Measurements from ENCODE around the gene LSG1. TPM values are rescaled to one million over a fixed set of nuclear protein-coding genes. Genes with fewer than 3 reads are reported as not detected.

The LSG1 gene
- total RNA-seq, 1 donor from 2014 or later: 45.5 TPM

DNA sequence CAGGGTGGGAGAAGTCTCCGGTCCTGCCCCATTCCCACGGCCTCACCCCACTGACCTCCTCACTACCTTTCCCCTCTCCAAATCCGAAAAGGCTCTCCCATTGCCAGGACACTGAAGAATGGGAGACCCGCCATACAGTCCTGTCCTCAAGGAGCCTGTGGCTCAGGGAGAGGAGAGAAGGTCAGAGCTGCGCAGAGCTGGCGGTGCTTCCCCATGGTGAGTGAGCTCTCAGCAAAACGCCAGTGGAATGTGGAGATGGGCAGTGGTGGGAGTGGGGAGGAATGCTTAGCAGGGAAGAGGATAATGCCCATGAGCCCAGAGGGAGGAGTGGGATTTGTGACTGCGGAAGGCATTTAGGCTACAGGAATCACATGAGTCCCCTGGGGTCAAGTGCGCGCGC, 33.8 kb upstream of the LSG1 start:
- Mint-ChIP-seq H3K9me3 (no peaks in the 10 kb centered on the region), H3K27me3 (ENCODE audit: low read depth) (peaks cover 3% of the 10 kb centered on the region), H3K27ac (ENCODE audit: unreplicated experiment) (peak overlapping the region; percentile 95), H3K4me3 (no peak overlapping the region), H3K4me1 (peaks cover 9% of the 10 kb centered on the region), H3K36me3 (ENCODE audit: low read depth) (no peaks in the 10 kb centered on the region)
- no peak for DNase-seq (ENCODE audit: low read depth, low spot score)
- TF ChIP-seq, protein P1, sequence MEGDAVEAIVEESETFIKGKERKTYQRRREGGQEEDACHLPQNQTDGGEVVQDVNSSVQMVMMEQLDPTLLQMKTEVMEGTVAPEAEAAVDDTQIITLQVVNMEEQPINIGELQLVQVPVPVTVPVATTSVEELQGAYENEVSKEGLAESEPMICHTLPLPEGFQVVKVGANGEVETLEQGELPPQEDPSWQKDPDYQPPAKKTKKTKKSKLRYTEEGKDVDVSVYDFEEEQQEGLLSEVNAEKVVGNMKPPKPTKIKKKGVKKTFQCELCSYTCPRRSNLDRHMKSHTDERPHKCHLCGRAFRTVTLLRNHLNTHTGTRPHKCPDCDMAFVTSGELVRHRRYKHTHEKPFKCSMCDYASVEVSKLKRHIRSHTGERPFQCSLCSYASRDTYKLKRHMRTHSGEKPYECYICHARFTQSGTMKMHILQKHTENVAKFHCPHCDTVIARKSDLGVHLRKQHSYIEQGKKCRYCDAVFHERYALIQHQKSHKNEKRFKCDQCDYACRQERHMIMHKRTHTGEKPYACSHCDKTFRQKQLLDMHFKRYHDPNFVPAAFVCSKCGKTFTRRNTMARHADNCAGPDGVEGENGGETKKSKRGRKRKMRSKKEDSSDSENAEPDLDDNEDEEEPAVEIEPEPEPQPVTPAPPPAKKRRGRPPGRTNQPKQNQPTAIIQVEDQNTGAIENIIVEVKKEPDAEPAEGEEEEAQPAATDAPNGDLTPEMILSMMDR (conservative IDR thresholded peaks at IDR 0.05): no peak

DNA sequence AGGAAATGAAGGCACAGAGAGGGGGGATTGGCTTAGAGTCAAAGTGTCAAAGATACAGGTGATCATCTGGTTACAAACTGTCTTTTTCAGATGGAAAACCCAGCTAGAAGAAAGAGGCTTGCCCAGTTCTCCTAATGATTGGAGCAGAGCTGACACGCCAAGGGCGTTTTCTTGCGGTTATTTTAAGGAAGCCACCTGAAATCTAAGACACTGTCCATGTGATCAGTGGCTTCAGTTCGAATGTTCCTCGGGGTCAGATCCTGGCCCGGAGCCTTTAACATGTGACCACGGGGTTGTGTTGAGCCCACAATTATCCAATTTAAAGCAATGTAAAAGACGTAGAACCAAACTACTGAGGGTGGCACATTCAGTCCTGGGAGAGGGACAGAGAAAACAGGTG, 33.2 kb upstream of the LSG1 start:
- Mint-ChIP-seq H3K27me3 (ENCODE audit: low read depth) (peaks cover 3% of the 10 kb centered on the region), H3K27ac (ENCODE audit: unreplicated experiment) (no peak overlapping the region), H3K4me1 (peaks cover 9% of the 10 kb centered on the region), H3K36me3 (ENCODE audit: low read depth) (no peaks in the 10 kb centered on the region), H3K9me3 (no peaks in the 10 kb centered on the region), H3K4me3 (no peak overlapping the region)
- TF ChIP-seq, protein P1 (conservative IDR thresholded peaks at IDR 0.05): no peak
- no peak for DNase-seq (ENCODE audit: low read depth, low spot score)

DNA sequence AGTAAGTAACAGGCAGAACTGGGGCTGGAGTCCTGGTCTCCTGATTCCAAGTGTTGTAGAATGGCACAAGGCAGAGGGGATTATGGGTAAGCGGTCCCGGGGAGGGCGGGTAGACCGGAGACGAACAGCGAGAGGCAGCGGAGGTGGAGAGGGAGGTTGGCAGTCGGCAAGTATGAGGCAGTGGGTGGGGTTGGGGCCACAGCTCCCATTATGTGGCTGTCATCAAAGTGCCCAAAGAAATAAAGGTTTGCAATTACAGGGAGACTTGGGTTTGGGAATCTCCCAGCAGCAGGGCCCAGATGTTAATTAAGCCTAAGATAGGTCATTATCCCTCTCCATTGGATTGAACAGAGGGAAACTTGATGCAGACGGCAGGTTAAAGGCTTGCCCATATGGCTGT, 30.6 kb upstream of the LSG1 start:
- Mint-ChIP-seq H3K36me3 (ENCODE audit: low read depth) (no peaks in the 10 kb centered on the region), H3K4me3 (no peak overlapping the region), H3K4me1 (peaks cover 9% of the 10 kb centered on the region), H3K27ac (ENCODE audit: unreplicated experiment) (no peak overlapping the region), H3K27me3 (ENCODE audit: low read depth) (peaks cover 3% of the 10 kb centered on the region), H3K9me3 (peaks cover 6% of the 10 kb centered on the region)
- TF ChIP-seq, protein P1 (conservative IDR thresholded peaks at IDR 0.05): no peak
- no peak for DNase-seq (ENCODE audit: low read depth, low spot score)

DNA sequence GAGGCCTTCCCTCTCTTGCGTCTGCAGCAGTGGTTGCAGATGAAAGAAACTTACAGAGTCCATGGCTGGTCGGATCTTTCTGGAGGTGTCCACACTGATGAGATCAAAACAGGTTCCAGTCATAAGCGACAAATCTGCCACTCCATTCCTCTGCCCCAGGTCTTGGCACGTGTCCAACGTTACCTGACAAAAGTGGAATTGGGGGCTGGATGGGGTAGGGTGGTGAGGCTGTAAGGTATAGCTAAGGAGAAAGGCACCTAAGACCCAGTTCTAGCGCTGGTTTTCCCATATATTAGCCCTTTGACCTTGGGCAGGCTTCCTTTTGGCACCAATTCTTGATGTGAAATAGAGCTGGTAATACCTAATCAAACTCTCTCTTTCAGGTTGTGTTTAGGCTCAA, 24.7 kb upstream of the LSG1 start:
- Mint-ChIP-seq H3K27me3 (ENCODE audit: low read depth) (peaks cover 3% of the 10 kb centered on the region), H3K36me3 (ENCODE audit: low read depth) (no peaks in the 10 kb centered on the region), H3K27ac (ENCODE audit: unreplicated experiment) (no peak overlapping the region), H3K4me1 (no peaks in the 10 kb centered on the region), H3K9me3 (peaks cover 6% of the 10 kb centered on the region), H3K4me3 (no peak overlapping the region)
- no peak for DNase-seq (ENCODE audit: low read depth, low spot score)
- TF ChIP-seq, protein P1 (conservative IDR thresholded peaks at IDR 0.05): no peak

DNA sequence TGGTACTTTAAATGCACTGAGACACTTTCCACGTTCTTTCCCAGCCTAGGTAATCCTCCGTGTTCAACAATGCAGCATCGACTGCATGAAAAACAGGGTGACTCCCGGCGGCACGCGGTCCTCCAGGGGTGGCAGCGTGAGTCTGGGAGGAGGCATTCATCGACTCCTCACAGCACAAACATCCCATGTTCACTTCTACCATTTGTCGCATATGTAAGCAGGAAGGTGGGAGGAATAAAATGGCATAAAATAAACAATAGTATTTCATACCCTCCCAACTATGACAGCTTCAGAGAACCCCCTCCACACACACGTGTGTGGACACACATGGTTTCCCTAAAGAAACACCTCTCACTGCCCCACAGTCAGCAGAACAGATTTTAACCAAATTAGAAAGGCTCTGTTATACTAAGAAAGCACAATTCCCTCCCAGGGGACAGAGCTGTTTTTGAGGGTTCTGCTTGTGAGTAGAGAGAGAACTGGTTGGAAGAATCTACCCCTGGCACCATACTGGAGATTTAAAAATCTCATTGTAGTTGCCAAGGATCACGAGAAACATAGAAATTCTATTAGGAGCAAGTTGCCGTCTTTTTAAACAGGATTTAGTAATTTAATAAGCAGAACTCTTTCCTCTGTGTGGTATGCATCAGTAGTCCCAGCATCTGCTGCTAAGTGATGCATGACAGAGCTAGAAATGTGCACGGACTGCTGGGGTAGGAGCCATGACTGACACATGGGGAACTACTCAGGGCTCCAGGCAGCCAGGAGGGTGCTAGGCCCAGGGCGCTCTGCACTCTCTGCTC, 19.7 kb upstream of the LSG1 start:
- no peaks in the 10 kb centered on the region for H3K9me3 Mint-ChIP-seq
- H3K27me3 Mint-ChIP-seq (ENCODE audit: low read depth): peaks cover 44% of the 10 kb centered on the region

More for the DNA sequence above, 19.7 kb upstream of the LSG1 start:
- DNase-seq (ENCODE audit: low read depth, low spot score): no peak
- H3K36me3 Mint-ChIP-seq (ENCODE audit: low read depth): no peaks in the 10 kb centered on the region
- TF ChIP-seq, protein P1 (conservative IDR thresholded peaks at IDR 0.05): no peak
- H3K27ac Mint-ChIP-seq (ENCODE audit: unreplicated experiment): no peak overlapping the region
- peaks cover 16% of the 10 kb centered on the region for H3K4me1 Mint-ChIP-seq
- H3K4me3 Mint-ChIP-seq: no peak overlapping the region
